ENCODE results near the gene HECW1. TPM values are rescaled to one million over a fixed set of nuclear protein-coding genes. Genes with fewer than 3 reads are reported as not detected.

Gene HECW1
- total and polyA plus RNA-seq, 5 donors from 2014 or later: 0.11 to 0.68 (median 0.34) TPM; not detected in 1

DNA sequence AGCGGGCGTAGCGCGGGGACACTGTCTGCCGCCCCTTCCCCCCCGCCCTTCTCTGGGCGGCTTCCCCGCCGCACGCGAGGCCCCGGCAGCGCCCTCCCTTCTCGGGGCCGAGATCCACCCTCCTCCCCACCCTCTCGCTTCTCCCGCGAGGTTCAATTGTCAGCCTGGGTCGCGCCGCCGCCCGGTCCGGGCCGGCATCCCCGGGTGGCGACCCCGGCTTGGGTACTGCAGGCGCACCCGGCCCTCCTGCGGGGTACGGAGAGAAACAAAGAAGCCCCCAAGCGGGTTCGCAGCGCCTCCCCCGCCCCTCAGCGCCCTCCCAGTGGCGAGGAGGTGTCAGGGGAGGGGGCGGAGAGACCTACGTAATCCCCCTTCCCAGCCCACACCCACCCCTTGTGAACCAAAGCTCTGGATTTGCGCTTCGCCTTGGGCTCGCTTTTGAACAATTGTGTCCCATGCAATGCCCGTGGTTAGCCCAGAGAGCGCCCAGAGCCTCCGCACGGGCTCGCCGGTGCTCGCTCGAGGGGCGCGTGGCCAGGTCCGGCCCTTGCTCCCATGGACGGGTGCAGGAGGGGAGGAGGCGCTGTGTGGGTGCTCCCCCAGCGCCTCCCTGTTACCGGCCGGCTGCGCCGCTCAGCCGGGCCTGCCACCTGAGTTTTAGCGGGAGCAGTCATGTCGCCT lies 634 bp downstream of the HECW1 start:
- Mint-ChIP-seq H3K27ac (no peak overlapping the region), H3K9me3 (peaks cover 0 to 6% (median 0%) of the 10 kb centered on the region in 7 donors), H3K4me1 (peaks cover 0 to 19% (median 4%) of the 10 kb centered on the region in 4 donors), H3K27me3 (peaks cover 79% of the 10 kb centered on the region), H3K36me3 (no peaks in the 10 kb centered on the region), H3K4me3 (no peak overlapping the region)
- Histone ChIP-seq H3K4me1 (ENCODE audit: control insufficient read depth, insufficient read depth, low read length, poor library complexity, severe bottlenecking) (peaks cover 4% of the 10 kb centered on the region), H3K36me3 (ENCODE audit: control insufficient read depth, insufficient read depth, low read length) (no peaks in the 10 kb centered on the region), H3K27ac (ENCODE audit: insufficient read depth, low read length, poor library complexity, severe bottlenecking) (no peak overlapping the region), H3K9me3 (ENCODE audit: control insufficient read depth in 2 of 2, low read length in 2 of 2) (no peaks in the 10 kb centered on the region), H3K27me3 (ENCODE audit: control insufficient read depth, insufficient read depth, low read length) (peaks cover 52% of the 10 kb centered on the region), H3K4me3 (ENCODE audit: low read depth, low read length) (no peak overlapping the region)
- DNase-seq (no peak), ATAC-seq (ENCODE audit: low read depth in 2 of 2) (no peak)

DNA sequence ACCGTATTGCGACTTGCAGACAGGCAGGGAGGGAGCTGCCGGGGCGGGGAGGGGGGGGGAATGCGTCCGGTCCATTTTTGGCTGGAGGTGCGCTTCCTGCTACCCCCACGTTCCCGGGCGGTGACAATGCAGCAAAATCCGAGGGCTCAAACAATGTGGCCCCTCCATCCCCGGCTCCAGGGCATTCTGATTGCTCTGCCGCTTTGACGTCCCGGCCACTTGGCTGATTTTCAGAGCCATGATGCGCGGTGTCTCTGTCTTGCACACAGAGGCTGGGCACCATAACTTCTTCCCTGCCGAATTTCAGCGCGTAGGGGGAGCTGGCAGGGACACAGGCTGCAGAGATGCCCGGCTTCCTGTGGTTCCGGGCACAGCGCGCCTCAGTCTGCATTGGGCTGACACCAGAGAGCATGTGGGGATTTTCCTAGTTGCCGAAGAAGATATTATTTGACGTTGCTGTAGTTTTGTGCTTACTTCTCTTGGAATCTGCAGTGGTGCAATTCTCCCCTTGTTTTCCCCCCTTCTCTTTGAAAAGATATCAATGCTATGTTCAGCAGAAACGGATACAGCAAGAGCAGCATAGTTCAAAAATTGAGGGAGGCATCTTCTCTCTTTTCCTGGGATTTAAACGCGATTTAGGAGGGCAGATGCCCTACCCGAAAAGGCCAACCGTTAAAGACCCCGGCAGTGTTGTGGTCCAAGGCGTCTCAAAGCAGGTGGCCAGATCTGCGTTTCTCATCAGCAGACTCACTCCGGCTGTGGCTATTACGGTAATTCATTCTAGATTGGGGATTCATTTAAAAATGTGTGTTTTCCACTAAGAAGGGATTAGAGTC lies 1.4 kb downstream of the HECW1 start:
- H3K27ac Mint-ChIP-seq: peak overlapping the region in 1 of 3 donors; percentile 14
- DNase-seq (no peak), ATAC-seq (ENCODE audit: low read depth in 2 of 2) (no peak)
- H3K27me3 ChIP-seq (ENCODE audit: control insufficient read depth, insufficient read depth, low read length): peaks cover 52% of the 10 kb centered on the region
- peaks cover 0 to 6% (median 0%) of the 10 kb centered on the region in 7 donors for H3K9me3 Mint-ChIP-seq
- H3K4me1 Mint-ChIP-seq: peaks cover 0 to 19% (median 4%) of the 10 kb centered on the region in 4 donors
- no peak overlapping the region for H3K4me3 ChIP-seq (ENCODE audit: low read depth, low read length)
- peak overlapping the region in 1 of 4 donors; percentile 56 for H3K4me3 Mint-ChIP-seq
- no peaks in the 10 kb centered on the region for H3K36me3 ChIP-seq (ENCODE audit: control insufficient read depth, insufficient read depth, low read length)
- H3K4me1 ChIP-seq (ENCODE audit: control insufficient read depth, insufficient read depth, low read length, poor library complexity, severe bottlenecking): peaks cover 4% of the 10 kb centered on the region
- H3K9me3 ChIP-seq (ENCODE audit: control insufficient read depth in 2 of 2, low read length in 2 of 2): no peaks in the 10 kb centered on the region
- no peak overlapping the region for H3K27ac ChIP-seq (ENCODE audit: insufficient read depth, low read length, poor library complexity, severe bottlenecking)
- H3K36me3 Mint-ChIP-seq: no peaks in the 10 kb centered on the region
- H3K27me3 Mint-ChIP-seq: peaks cover 73% of the 10 kb centered on the region

DNA sequence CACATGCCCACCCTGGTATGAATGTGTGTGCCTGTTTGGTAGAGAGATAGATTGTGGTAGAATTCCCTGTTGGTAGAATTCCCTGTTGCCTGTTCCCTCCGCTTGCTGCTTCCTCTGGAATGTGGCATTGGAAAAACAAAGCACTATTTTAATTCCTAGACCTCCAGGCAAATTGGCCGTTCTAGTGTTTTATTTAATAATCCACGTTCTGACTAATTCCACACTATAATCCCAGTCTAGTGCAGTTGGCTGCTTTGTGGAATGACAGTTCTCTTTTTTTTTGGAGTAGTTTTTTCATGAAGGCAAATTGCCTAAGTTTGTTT lies 2.0 kb downstream of the HECW1 start:
- no peaks in the 10 kb centered on the region for H3K36me3 Mint-ChIP-seq
- Histone ChIP-seq H3K9me3 (ENCODE audit: control insufficient read depth in 2 of 2, low read length in 2 of 2) (no peaks in the 10 kb centered on the region), H3K4me1 (ENCODE audit: control insufficient read depth, insufficient read depth, low read length, poor library complexity, severe bottlenecking) (peaks cover 4% of the 10 kb centered on the region), H3K27ac (ENCODE audit: insufficient read depth, low read length, poor library complexity, severe bottlenecking) (no peak overlapping the region), H3K4me3 (ENCODE audit: low read depth, low read length) (no peak overlapping the region), H3K36me3 (ENCODE audit: control insufficient read depth, insufficient read depth, low read length) (no peaks in the 10 kb centered on the region), H3K27me3 (ENCODE audit: control insufficient read depth, insufficient read depth, low read length) (peaks cover 52% of the 10 kb centered on the region)
- no peak for DNase-seq
- peaks cover 67% of the 10 kb centered on the region for H3K27me3 Mint-ChIP-seq
- peak overlapping the region in 1 of 3 donors; percentile 14 for H3K27ac Mint-ChIP-seq
- ATAC-seq (ENCODE audit: low read depth in 2 of 2): no peak
- H3K4me1 Mint-ChIP-seq: peaks cover 0 to 19% (median 4%) of the 10 kb centered on the region in 4 donors
- H3K4me3 Mint-ChIP-seq: peak overlapping the region in 1 of 4 donors; percentile 38
- H3K9me3 Mint-ChIP-seq: peaks cover 0 to 6% (median 0%) of the 10 kb centered on the region in 7 donors

DNA sequence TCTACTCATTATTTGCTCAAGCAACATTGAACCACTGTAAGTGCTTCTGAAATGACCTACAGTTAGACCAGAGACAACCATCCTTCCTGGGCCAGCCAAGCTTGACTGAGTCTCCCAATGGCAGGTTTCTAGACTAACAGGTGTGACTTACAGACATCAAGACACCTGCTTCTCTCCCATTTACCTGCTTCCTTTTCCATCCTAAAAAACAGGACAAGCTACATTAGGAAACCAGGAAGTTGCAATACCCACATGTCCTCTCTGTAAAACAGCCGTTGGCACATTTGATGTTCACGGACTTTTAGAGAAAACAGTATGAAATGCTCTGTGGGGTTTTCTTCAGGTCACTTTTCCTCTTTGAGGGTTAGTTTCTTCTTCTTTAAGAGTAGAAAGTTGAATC lies 4.0 kb downstream of the HECW1 start:
- DNase-seq: no peak
- Mint-ChIP-seq H3K4me3 (no peak overlapping the region), H3K27ac (no peak overlapping the region), H3K36me3 (no peaks in the 10 kb centered on the region), H3K27me3 (peaks cover 52% of the 10 kb centered on the region), H3K4me1 (peaks cover 0 to 17% (median 4%) of the 10 kb centered on the region in 4 donors), H3K9me3 (peaks cover 0 to 6% (median 0%) of the 10 kb centered on the region in 7 donors)
- no peak for ATAC-seq (ENCODE audit: low read depth in 2 of 2)
- no peak overlapping the region for H3K27ac ChIP-seq (ENCODE audit: insufficient read depth, low read length, poor library complexity, severe bottlenecking)
- H3K9me3 ChIP-seq (ENCODE audit: control insufficient read depth in 2 of 2, low read length in 2 of 2): no peaks in the 10 kb centered on the region
- peaks cover 4% of the 10 kb centered on the region for H3K4me1 ChIP-seq (ENCODE audit: control insufficient read depth, insufficient read depth, low read length, poor library complexity, severe bottlenecking)
- peaks cover 41% of the 10 kb centered on the region for H3K27me3 ChIP-seq (ENCODE audit: control insufficient read depth, insufficient read depth, low read length)
- H3K4me3 ChIP-seq (ENCODE audit: low read depth, low read length): no peak overlapping the region
- no peaks in the 10 kb centered on the region for H3K36me3 ChIP-seq (ENCODE audit: control insufficient read depth, insufficient read depth, low read length)

DNA sequence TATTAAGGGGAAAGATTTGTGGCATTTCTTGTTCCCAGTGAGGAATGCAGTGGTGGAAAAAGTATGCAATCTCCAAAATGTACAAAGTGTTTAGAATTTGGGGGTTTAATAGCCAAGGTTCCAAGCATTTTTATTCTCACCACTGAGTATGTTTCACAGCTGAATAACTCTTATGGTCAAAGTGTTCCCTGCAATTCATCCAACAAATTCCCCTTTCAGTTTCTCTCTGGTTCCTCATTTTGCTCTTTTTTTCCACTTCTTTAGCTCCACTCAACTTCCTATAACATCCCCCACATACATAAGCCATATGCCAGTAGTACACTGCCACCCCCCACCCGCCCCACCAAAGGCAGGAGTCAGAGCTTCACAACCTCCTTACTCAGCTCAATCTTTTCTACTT lies 4.6 kb downstream of the HECW1 start:
- Histone ChIP-seq H3K36me3 (ENCODE audit: control insufficient read depth, insufficient read depth, low read length) (no peaks in the 10 kb centered on the region), H3K4me3 (ENCODE audit: low read depth, low read length) (no peak overlapping the region), H3K27me3 (ENCODE audit: control insufficient read depth, insufficient read depth, low read length) (peaks cover 38% of the 10 kb centered on the region), H3K4me1 (ENCODE audit: control insufficient read depth, insufficient read depth, low read length, poor library complexity, severe bottlenecking) (peaks cover 4% of the 10 kb centered on the region), H3K27ac (ENCODE audit: insufficient read depth, low read length, poor library complexity, severe bottlenecking) (no peak overlapping the region), H3K9me3 (ENCODE audit: control insufficient read depth in 2 of 2, low read length in 2 of 2) (no peaks in the 10 kb centered on the region)
- no peaks in the 10 kb centered on the region for H3K36me3 Mint-ChIP-seq
- no peak overlapping the region for H3K4me3 Mint-ChIP-seq
- H3K4me1 Mint-ChIP-seq: peaks cover 0 to 13% (median 3%) of the 10 kb centered on the region in 4 donors
- H3K9me3 Mint-ChIP-seq: peaks cover 0 to 3% (median 0%) of the 10 kb centered on the region in 7 donors
- peaks cover 50% of the 10 kb centered on the region for H3K27me3 Mint-ChIP-seq
- no peak overlapping the region for H3K27ac Mint-ChIP-seq
- ATAC-seq (ENCODE audit: low read depth in 2 of 2): no peak
- no peak for DNase-seq

DNA sequence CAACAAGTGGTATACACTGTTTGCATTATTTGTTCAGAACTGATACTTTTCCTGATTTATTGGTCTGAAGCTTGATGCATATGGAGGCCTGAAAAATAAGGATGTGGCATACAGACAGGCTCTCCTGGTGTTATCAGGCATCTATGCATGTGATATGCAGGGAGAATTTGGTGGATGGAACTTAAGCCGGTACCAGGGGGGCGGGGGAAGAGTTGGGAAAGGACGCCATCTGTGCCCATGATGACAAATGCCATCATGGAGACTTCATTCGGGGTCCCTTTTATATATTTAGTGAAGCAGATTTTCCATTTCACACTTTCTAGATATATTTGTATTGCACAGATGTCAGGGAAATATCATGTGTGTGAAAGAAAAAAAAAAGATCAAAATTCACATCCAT lies 5.4 kb downstream of the HECW1 start:
- no peaks in the 10 kb centered on the region for H3K36me3 Mint-ChIP-seq
- peaks cover 0 to 11% (median 2%) of the 10 kb centered on the region in 4 donors for H3K4me1 Mint-ChIP-seq
- DNase-seq: no peak
- Histone ChIP-seq H3K27me3 (ENCODE audit: control insufficient read depth, insufficient read depth, low read length) (peaks cover 37% of the 10 kb centered on the region), H3K9me3 (ENCODE audit: control insufficient read depth in 2 of 2, low read length in 2 of 2) (no peaks in the 10 kb centered on the region), H3K4me1 (ENCODE audit: control insufficient read depth, insufficient read depth, low read length, poor library complexity, severe bottlenecking) (peaks cover 4% of the 10 kb centered on the region), H3K4me3 (ENCODE audit: low read depth, low read length) (no peak overlapping the region), H3K27ac (ENCODE audit: insufficient read depth, low read length, poor library complexity, severe bottlenecking) (no peak overlapping the region), H3K36me3 (ENCODE audit: control insufficient read depth, insufficient read depth, low read length) (no peaks in the 10 kb centered on the region)
- H3K4me3 Mint-ChIP-seq: no peak overlapping the region
- no peak for ATAC-seq (ENCODE audit: low read depth in 2 of 2)
- peaks cover 47% of the 10 kb centered on the region for H3K27me3 Mint-ChIP-seq
- H3K27ac Mint-ChIP-seq: no peak overlapping the region
- peaks cover 0 to 3% (median 0%) of the 10 kb centered on the region in 7 donors for H3K9me3 Mint-ChIP-seq

DNA sequence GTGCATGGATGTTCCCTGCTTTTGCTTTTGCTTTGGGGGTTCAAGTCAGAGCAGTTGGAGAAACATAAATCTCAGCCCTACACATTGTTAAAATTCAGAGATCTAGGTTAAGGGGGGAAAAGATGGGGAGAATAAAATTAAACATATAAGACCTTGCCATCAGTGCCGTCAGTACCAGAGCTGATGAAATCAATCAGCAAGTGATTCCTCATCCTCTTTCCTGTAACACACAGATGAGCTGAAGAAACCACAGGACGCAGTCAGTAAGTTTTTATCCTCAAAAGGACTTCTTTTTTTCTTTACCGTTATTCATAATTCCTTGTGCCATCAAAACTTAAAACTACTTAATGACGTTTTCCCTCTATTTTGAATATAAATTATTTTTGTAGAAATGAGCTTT lies 5.9 kb downstream of the HECW1 start:
- H3K4me3 Mint-ChIP-seq: no peak overlapping the region
- DNase-seq: no peak
- Histone ChIP-seq H3K27me3 (ENCODE audit: control insufficient read depth, insufficient read depth, low read length) (peaks cover 37% of the 10 kb centered on the region), H3K9me3 (ENCODE audit: control insufficient read depth in 2 of 2, low read length in 2 of 2) (no peaks in the 10 kb centered on the region), H3K36me3 (ENCODE audit: control insufficient read depth, insufficient read depth, low read length) (no peaks in the 10 kb centered on the region), H3K4me3 (ENCODE audit: low read depth, low read length) (no peak overlapping the region), H3K4me1 (ENCODE audit: control insufficient read depth, insufficient read depth, low read length, poor library complexity, severe bottlenecking) (peaks cover 3% of the 10 kb centered on the region), H3K27ac (ENCODE audit: insufficient read depth, low read length, poor library complexity, severe bottlenecking) (no peak overlapping the region)
- H3K27ac Mint-ChIP-seq: no peak overlapping the region
- H3K4me1 Mint-ChIP-seq: peaks cover 0 to 11% (median 2%) of the 10 kb centered on the region in 4 donors
- H3K9me3 Mint-ChIP-seq: peaks cover 0 to 3% (median 0%) of the 10 kb centered on the region in 7 donors
- peaks cover 47% of the 10 kb centered on the region for H3K27me3 Mint-ChIP-seq
- ATAC-seq (ENCODE audit: low read depth in 2 of 2): no peak
- H3K36me3 Mint-ChIP-seq: no peaks in the 10 kb centered on the region
